DOHH2 (cell line): ENCODE results near the gene RABGEF1.

ENCODE experiments used
- CTCF ChIP-seq: fragments of 200-600 bp; sonication (generic); IDR thresholded peaks from one replicate; pipeline ENCODE4 v1.5.1; 2014; ENCODE audit warnings: antibody characterized with exemption, mild to moderate bottlenecking, low read depth, low read length; ENCODE audit not compliant: poor library complexity, severe bottlenecking
- EZH2phosphoT487 ChIP-seq: fragments of 200-600 bp; sonication (generic); IDR thresholded peaks from 2 replicates; pipeline ENCODE4 v1.6.1; 2017; ENCODE audit warnings: borderline replicate concordance, mild to moderate bottlenecking, antibody characterized with exemption, low read length, moderate library complexity, mixed read lengths

GRCh38 chr7:66790725-66791124 lies 50.2 kb downstream of the RABGEF1 start:
- TF ChIP-seq CTCF (no peak), EZH2phosphoT487 (no peak)
